ENCODE results near the gene ANKRD6.

The ANKRD6 gene

GRCh38 chr6:89642956-89643355 lies 210.0 kb downstream of the ANKRD6 start:
- CTCF ChIA-PET: interaction anchor here (0.6 kb wide), 1 partner anchor 12 kb away, joined by 4 read pairs; no protein-coding TSS in a partner anchor
- no peak overlapping the region for H3K27ac ChIP-seq
- TF ChIP-seq CTCF (conservative IDR thresholded peaks at IDR 0.05; ENCODE audit: low read depth): no peak
- POLR2A ChIA-PET (ENCODE audit: low non-redundant PET): no interaction called here
- DNase-seq (ENCODE audit: low spot score): no peak

GRCh38 chr6:89643406-89643805 lies 210.5 kb downstream of the ANKRD6 start:
- CTCF ChIA-PET: interaction anchor here (0.6 kb wide), 1 partner anchor 11 kb away, joined by 4 read pairs; no protein-coding TSS in a partner anchor
- DNase-seq (ENCODE audit: low spot score): no peak
- no peak overlapping the region for H3K27ac ChIP-seq
- POLR2A ChIA-PET (ENCODE audit: low non-redundant PET): no interaction called here
- no peak for TF ChIP-seq CTCF (conservative IDR thresholded peaks at IDR 0.05; ENCODE audit: low read depth)

GRCh38 chr6:89644864-89645263 lies 211.9 kb downstream of the ANKRD6 start:
- ChIA-PET CTCF (interaction anchor here (0.6 to 0.7 kb wide), 2 partner anchors 10 to 24 kb away, joined by 3 read pairs; no protein-coding TSS in a partner anchor), POLR2A (ENCODE audit: low non-redundant PET) (no interaction called here)
- H3K27ac ChIP-seq: no peak overlapping the region
- TF ChIP-seq CTCF (conservative IDR thresholded peaks at IDR 0.05; ENCODE audit: low read depth): no peak
- no peak for DNase-seq (ENCODE audit: low spot score)

- no peak for TF ChIP-seq CTCF (conservative IDR thresholded peaks at IDR 0.05; ENCODE audit: low read depth)
- POLR2A ChIA-PET (ENCODE audit: low non-redundant PET): no interaction called here
- DNase-seq (ENCODE audit: low spot score): no peak
- no peak overlapping the region for H3K27ac ChIP-seq
- CTCF ChIA-PET: no interaction called here
These were observed 216.7 kb downstream of the ANKRD6 start for GRCh38 chr6:89649682-89650081.

- H3K27ac ChIP-seq: no peak overlapping the region
- DNase-seq (ENCODE audit: low spot score): no peak
- POLR2A ChIA-PET (ENCODE audit: low non-redundant PET): no interaction called here
- CTCF ChIA-PET: interaction anchor here (0.7 kb wide), 1 partner anchor 325 kb away, joined by 4 read pairs; no protein-coding TSS in a partner anchor
- TF ChIP-seq CTCF (conservative IDR thresholded peaks at IDR 0.05; ENCODE audit: low read depth): no peak
These were observed 217.6 kb downstream of the ANKRD6 start for GRCh38 chr6:89650579-89650978.

- DNase-seq (ENCODE audit: low spot score): peak; percentile 32
- no peak overlapping the region for H3K27ac ChIP-seq
- POLR2A ChIA-PET (ENCODE audit: low non-redundant PET): no interaction called here
- TF ChIP-seq CTCF (conservative IDR thresholded peaks at IDR 0.05; ENCODE audit: low read depth): no peak
- CTCF ChIA-PET: interaction anchor here (0.6 to 0.8 kb wide), 4 partner anchors 10 to 348 kb away, joined by 3 to 5 read pairs (median 4); no protein-coding TSS in a partner anchor
These were observed 222.2 kb downstream of the ANKRD6 start for GRCh38 chr6:89655122-89655521.
